ENCODE results near the gene CDH4. TPM values are rescaled to one million over a fixed set of nuclear protein-coding genes. Genes with fewer than 3 reads are reported as not detected.

Gene CDH4
- polyA plus RNA-seq, 1 donor from 2014 or later: not detected

GRCh38 chr20:61531553-61532345 is 279.7 kb downstream of the CDH4 start:
- H3K36me3 Mint-ChIP-seq: peaks cover 2% of the 10 kb centered on the region
- no peaks in the 10 kb centered on the region for H3K27me3 Mint-ChIP-seq
- no peak overlapping the region for H3K4me3 Mint-ChIP-seq
- peaks cover 0 to 1% (median 0%) of the 10 kb centered on the region in 3 donors for H3K4me1 Mint-ChIP-seq
- peaks cover 0 to 3% (median 2%) of the 10 kb centered on the region in 3 donors for H3K9me3 Mint-ChIP-seq
- H3K27ac Mint-ChIP-seq: no peak overlapping the region

DNA sequence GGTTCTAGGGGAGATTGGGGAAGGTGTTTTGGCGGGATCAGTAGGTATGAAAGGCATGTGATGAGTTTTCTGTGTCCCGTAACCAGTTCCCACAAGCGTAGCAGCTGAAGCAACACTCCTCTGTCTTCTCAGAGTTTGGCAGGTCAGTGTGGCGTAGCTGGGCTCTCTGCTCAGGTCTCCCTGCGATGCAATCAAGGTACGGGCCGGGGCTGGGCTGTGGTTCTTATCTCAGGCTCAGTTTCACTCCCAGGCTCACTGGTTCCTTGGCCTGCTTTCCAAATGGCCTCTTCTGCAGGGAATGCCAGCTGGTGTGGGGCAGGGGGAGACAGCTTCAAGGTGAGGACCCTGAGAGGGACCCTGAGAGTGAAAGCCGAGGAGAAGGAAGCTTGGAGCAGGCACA is 280.7 kb downstream of the CDH4 start:
- no peaks in the 10 kb centered on the region for H3K27me3 Mint-ChIP-seq
- H3K27ac Mint-ChIP-seq: no peak overlapping the region
- H3K4me3 Mint-ChIP-seq: no peak overlapping the region
- peaks cover 2% of the 10 kb centered on the region for H3K36me3 Mint-ChIP-seq
- H3K9me3 Mint-ChIP-seq: peaks cover 0 to 4% (median 2%) of the 10 kb centered on the region in 3 donors
- H3K4me1 Mint-ChIP-seq: peaks cover 0 to 1% (median 0%) of the 10 kb centered on the region in 3 donors

DNA sequence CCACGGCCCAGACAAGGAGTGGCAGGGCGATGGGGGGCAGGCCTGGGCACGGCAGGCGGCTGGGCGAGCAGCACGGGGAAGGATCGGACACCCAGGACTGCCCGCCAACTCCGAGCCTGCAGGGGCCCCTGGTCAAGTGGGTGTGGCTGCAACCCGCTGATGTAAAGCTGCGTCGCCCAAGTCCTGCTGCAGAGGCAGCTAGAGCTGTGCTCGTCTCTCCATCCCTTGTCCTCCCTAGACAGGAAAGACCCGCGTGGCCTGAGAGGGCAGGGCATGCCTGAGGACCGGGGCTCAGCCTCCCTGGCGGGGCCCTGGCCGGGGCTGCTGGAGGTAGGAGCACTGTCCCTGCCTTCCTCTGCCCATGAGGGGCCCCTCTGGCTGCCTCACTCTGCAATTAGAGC is 281.2 kb downstream of the CDH4 start:
- no peak overlapping the region for H3K4me3 Mint-ChIP-seq
- peaks cover 0 to 4% (median 2%) of the 10 kb centered on the region in 3 donors for H3K9me3 Mint-ChIP-seq
- no peaks in the 10 kb centered on the region for H3K27me3 Mint-ChIP-seq
- H3K36me3 Mint-ChIP-seq: peaks cover 2% of the 10 kb centered on the region
- peaks cover 0 to 1% (median 0%) of the 10 kb centered on the region in 3 donors for H3K4me1 Mint-ChIP-seq
- no peak overlapping the region for H3K27ac Mint-ChIP-seq

DNA sequence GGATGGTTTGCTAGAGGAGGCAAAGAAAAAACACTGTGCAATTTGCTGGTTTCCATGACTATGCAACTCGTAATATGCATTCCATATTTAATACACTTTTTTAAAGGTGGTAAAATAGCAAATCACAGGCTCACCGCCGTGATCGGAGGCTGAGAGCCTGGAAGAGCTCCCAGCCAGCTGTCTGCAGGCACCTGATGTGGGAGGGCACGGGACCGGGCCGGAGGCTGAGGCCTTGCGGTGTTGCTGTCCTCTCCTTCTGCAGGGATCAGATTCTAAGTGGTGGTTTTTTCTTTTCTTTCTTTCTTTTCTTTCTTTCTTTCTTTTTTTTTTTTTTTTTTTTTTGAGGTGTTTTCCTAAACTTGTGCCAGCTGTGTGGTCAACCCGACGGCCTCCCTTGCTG is 282.3 kb downstream of the CDH4 start:
- H3K4me1 Mint-ChIP-seq: peaks cover 0 to 1% (median 0%) of the 10 kb centered on the region in 3 donors
- no peaks in the 10 kb centered on the region for H3K27me3 Mint-ChIP-seq
- H3K36me3 Mint-ChIP-seq: no peaks in the 10 kb centered on the region
- no peak overlapping the region for H3K27ac Mint-ChIP-seq
- no peak overlapping the region for H3K4me3 Mint-ChIP-seq
- H3K9me3 Mint-ChIP-seq: peaks cover 0 to 4% (median 2%) of the 10 kb centered on the region in 3 donors

- H3K4me3 Mint-ChIP-seq: no peak overlapping the region
- H3K4me1 Mint-ChIP-seq: peaks cover 0 to 1% (median 0%) of the 10 kb centered on the region in 3 donors
- peaks cover 0 to 4% (median 2%) of the 10 kb centered on the region in 3 donors for H3K9me3 Mint-ChIP-seq
- no peak overlapping the region for H3K27ac Mint-ChIP-seq
- H3K27me3 Mint-ChIP-seq: no peaks in the 10 kb centered on the region
- no peaks in the 10 kb centered on the region for H3K36me3 Mint-ChIP-seq
These were observed 283.0 kb downstream of the CDH4 start for GRCh38 chr20:61535091-61535490.

DNA sequence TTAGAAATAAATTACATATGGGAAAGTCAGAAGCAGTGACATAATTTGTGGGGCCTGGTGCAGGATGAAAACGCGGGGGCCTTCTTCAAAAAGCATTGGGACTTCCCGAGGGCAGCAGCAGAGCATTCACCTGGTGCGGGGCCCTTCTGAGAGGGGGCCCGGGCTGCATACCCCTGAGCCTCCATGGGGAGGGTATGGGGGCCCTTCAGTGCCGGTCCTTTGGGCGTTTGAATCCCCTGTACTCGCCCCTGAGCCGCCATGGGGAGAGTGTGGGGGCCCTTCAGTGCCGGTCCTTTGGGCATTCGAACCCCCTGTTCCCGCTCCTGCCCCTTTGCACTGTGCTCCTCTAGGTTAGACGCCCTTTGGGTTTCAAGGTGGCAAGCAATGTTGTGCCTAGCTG is 283.5 kb downstream of the CDH4 start:
- Mint-ChIP-seq H3K4me1 (peaks cover 0 to 1% (median 0%) of the 10 kb centered on the region in 3 donors), H3K9me3 (peaks cover 0 to 4% (median 2%) of the 10 kb centered on the region in 3 donors), H3K36me3 (no peaks in the 10 kb centered on the region), H3K4me3 (no peak overlapping the region), H3K27ac (no peak overlapping the region), H3K27me3 (no peaks in the 10 kb centered on the region)

GRCh38 chr20:61535956-61536355 is 283.9 kb downstream of the CDH4 start:
- Mint-ChIP-seq H3K36me3 (no peaks in the 10 kb centered on the region), H3K9me3 (peaks cover 0 to 4% (median 2%) of the 10 kb centered on the region in 3 donors), H3K4me1 (peaks cover 0 to 1% (median 0%) of the 10 kb centered on the region in 3 donors), H3K27ac (no peak overlapping the region), H3K4me3 (no peak overlapping the region), H3K27me3 (no peaks in the 10 kb centered on the region)

GRCh38 chr20:61536671-61537070 is 284.6 kb downstream of the CDH4 start:
- Mint-ChIP-seq H3K36me3 (no peaks in the 10 kb centered on the region), H3K9me3 (peaks cover 0 to 4% (median 2%) of the 10 kb centered on the region in 3 donors), H3K4me3 (no peak overlapping the region), H3K4me1 (peaks cover 0 to 1% (median 0%) of the 10 kb centered on the region in 3 donors), H3K27ac (no peak overlapping the region), H3K27me3 (no peaks in the 10 kb centered on the region)

DNA sequence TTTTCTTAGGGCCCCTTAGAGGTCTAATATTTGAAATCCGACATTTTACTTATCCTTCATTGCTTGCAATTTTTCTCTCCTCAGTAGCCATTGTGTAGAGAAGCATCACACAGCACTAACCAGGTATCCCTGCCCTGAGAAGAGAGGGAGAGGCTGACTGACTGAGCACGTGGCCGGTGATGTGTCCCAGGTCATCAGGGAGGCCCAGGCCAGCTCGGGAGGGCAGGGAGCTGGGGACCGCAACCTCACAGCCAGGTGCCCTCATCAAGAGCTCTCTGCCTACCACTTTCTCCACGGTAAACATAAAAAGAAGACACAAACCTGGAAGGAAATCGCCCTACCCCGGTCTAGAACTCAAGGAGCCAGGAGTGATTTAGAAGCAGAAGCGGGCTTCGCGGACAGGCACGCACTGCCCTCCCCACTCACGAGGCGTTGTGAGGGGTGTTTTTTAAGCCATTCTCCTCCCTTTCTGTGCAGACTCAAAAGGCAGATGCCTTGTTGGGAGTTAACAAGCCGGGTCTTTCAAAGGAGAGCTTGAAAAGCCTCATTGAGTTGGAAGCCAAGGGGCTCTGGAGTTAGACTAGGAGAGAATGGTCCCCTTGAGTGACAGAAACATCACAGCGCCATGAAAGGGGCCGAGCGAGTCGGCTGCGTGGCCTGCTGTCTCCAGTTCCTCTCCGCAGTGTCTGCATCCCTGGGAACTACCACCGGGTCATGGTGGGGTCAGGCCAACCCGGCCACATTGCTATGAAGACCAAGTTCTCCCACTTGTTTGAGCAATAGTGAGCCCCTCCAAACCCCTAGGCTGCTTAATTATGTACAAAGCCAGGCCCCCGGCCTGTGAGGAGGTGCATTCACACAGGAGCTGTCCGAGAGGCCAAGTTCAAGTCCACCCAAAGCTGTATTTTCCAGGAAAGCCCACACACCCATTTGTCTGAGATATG is 285.4 kb downstream of the CDH4 start:
- Mint-ChIP-seq H3K36me3 (no peaks in the 10 kb centered on the region), H3K27ac (no peak overlapping the region), H3K4me1 (peaks cover 0 to 1% (median 0%) of the 10 kb centered on the region in 3 donors), H3K9me3 (peaks cover 0 to 4% (median 2%) of the 10 kb centered on the region in 3 donors), H3K4me3 (no peak overlapping the region), H3K27me3 (no peaks in the 10 kb centered on the region)

DNA sequence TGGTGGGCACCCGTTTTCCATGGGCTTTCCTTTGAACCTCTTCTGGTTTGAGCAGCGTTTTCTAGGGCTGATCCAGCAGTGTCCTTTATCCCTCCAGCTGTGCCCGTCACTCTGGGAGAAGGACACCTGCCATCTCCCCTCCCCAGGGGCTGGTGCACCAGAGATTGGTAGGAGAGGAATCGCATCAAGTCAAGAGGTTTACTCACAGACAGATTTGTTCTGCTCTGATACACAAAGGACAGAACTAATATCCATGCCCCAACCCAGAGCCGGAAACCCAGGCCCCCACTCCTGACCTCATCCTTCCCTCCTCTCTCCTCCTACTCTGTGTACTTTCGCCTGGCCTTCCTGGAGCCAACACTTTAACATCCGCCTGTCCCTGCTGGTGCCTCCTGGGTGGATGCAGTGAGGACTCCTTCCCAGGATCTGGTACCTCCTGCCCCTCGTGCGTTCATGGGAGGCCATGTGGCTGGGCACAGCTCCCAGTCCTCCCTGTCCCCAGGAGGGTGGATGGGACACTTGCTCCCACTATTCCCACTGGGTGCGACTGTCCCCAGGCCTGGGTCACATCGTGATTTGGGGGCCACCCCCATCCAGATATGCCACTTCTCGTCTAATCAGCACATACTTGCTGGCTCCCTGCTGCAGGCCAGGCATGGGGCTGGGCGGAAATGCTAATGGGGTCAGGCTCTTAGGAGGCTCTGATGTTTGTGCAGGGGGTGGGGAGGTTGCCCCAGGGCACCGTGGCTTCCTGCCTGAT is 286.3 kb downstream of the CDH4 start:
- Mint-ChIP-seq H3K4me3 (no peak overlapping the region), H3K27ac (no peak overlapping the region), H3K27me3 (no peaks in the 10 kb centered on the region), H3K4me1 (peaks cover 0 to 1% (median 0%) of the 10 kb centered on the region in 3 donors), H3K9me3 (peaks cover 4% of the 10 kb centered on the region in 3 donors), H3K36me3 (no peaks in the 10 kb centered on the region)

DNA sequence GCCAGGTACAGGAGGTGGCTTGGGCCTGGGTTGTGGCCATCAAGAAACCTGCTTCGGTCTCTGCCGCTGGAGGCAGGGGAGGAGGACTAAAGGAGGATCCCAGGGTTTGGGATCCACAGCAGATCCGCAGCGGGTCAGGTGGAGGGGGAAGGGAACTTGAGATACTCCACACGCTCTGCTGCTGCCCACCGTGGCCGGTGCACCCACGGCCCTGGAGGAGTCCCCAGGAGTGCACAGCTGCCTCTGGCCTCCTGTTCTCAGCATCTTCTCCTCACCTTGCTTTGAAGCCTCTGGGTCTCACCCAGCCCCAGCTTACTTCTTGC is 286.8 kb downstream of the CDH4 start:
- no peaks in the 10 kb centered on the region for H3K36me3 Mint-ChIP-seq
- no peak overlapping the region for H3K27ac Mint-ChIP-seq
- H3K9me3 Mint-ChIP-seq: peaks cover 4% of the 10 kb centered on the region in 3 donors
- H3K4me3 Mint-ChIP-seq: no peak overlapping the region
- H3K27me3 Mint-ChIP-seq: no peaks in the 10 kb centered on the region
- peaks cover 0 to 1% (median 0%) of the 10 kb centered on the region in 3 donors for H3K4me1 Mint-ChIP-seq

DNA sequence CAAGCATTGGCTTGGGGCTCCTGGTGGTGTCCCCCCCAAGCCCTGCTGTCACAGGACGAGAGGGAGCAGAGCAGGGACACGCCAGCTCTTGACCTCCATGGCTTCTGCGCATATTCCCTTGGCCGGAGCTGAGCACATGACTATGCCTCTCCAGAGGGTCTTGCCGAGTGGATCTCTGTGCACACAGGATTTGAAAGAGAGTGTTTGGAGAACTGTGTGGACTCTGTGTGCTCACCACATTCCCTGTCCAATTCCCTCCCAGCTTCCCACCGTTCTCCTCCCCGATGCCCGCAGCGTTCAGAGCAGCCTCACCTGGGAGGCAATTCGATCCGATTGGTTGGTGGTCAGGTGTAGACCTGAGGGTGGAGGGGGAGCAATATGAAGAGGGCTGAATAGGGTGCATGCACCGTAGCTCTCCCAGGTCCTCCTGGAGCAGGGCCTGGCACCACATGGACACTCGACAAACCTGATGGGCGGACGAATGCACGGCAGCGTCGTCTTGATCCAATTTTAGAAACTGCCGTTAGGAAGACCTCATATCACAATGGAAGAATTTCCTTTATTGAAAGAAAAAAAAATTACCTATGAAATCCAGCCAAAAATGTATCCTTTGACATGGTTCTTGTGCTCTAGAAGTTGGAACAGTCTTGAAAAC is 287.8 kb downstream of the CDH4 start:
- Mint-ChIP-seq H3K9me3 (peaks cover 2 to 4% (median 4%) of the 10 kb centered on the region in 3 donors), H3K27ac (no peak overlapping the region), H3K4me3 (no peak overlapping the region), H3K36me3 (no peaks in the 10 kb centered on the region), H3K4me1 (peaks cover 0 to 1% (median 0%) of the 10 kb centered on the region in 3 donors), H3K27me3 (no peaks in the 10 kb centered on the region)

- Mint-ChIP-seq H3K4me3 (no peak overlapping the region), H3K36me3 (no peaks in the 10 kb centered on the region), H3K27me3 (no peaks in the 10 kb centered on the region), H3K27ac (no peak overlapping the region), H3K9me3 (peaks cover 2 to 4% (median 3%) of the 10 kb centered on the region in 3 donors), H3K4me1 (peaks cover 0 to 1% (median under 1%) of the 10 kb centered on the region in 3 donors)
These were observed 289.5 kb downstream of the CDH4 start for GRCh38 chr20:61541537-61541936.

DNA sequence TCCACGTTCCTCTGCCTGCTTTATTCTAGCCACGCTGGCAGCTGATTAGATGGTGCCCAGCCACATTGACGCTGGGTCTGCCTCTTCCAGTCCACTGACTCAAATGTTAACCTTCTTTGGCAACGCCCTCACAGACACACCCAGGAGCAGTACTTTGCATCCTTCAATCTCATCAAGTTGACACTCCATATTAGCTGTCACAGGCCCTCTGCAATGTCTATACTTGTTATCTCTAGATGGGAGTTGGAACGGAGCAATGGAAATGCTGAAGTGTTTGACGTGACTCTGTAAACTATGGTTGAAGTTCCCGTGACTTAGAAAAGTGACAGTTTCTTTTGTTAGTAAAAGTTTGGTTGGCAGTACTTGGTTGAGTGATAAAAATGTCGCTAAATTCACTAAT is 291.0 kb downstream of the CDH4 start:
- Mint-ChIP-seq H3K27me3 (no peaks in the 10 kb centered on the region), H3K4me3 (no peak overlapping the region), H3K36me3 (no peaks in the 10 kb centered on the region), H3K4me1 (peaks cover 0 to 1% (median 0%) of the 10 kb centered on the region in 3 donors), H3K27ac (no peak overlapping the region), H3K9me3 (peaks cover 0 to 4% (median 2%) of the 10 kb centered on the region in 3 donors)
